ENCODE results near the gene PAX6. TPM values are rescaled to one million over a fixed set of nuclear protein-coding genes. Genes with fewer than 3 reads are reported as not detected.

Gene PAX6
- total and polyA plus RNA-seq, 9 of the 15 experiments (the other 6 are each of a cell fraction or from before 2014, with no cell fraction given): 1.5 to 10.9 (median 5.3) TPM

GRCh38 chr11:31795706-31796498 lies 15.2 kb downstream of the PAX6 start:
- Histone ChIP-seq H3K79me2 (ENCODE audit: control insufficient read depth, insufficient read depth, low read length) (no peaks in the 10 kb centered on the region), H2AFZ (ENCODE audit: low read depth, low read length) (no peak overlapping the region), H3K9me1 (ENCODE audit: control insufficient read depth, insufficient read depth, low read length) (no peaks in the 10 kb centered on the region), H4K20me1 (replicated peaks; ENCODE audit: control insufficient read depth, insufficient read depth, low read length) (no peaks in the 10 kb centered on the region), H3K9ac (ENCODE audit: insufficient read depth in 1 of 2, low read depth in 2 of 2, low read length in 2 of 2) (no peak overlapping the region), H3K27me3 (ENCODE audit: control insufficient read depth in 2 of 2, insufficient read depth in 2 of 2, low read length in 2 of 2) (peaks cover 0 to 14% of the 10 kb centered on the region in 2 experiments; a peak in 3 of 5 replicates), H3K4me1 (replicated peaks in 1 of 2; ENCODE audit: control insufficient read depth in 2 of 2, insufficient read depth in 2 of 2, low read length in 2 of 2) (no peaks in the 10 kb centered on the region; a peak in 1 of 5 replicates), H3K9me3 (replicated peaks; ENCODE audit: control insufficient read depth, insufficient read depth, low read depth, low read length) (no peaks in the 10 kb centered on the region), H3K4me3 (no peak overlapping the region), H3K27ac (ENCODE audit: extremely low read depth, low read depth, low read length) (no peak overlapping the region), H3K4me2 (ENCODE audit: insufficient read depth, low read length) (no peak overlapping the region), H3K36me3 (ENCODE audit: control insufficient read depth, insufficient read depth, low read length) (no peaks in the 10 kb centered on the region)
- intact Hi-C loops (cut with micrococcal nuclease): no loop called here
- CTCF ChIA-PET (ENCODE audit: low intra/inter-chr PET ratio): no interaction called here
- BruUV-seq (replicated peaks): no TSS peak
- POLR2A ChIA-PET: interaction anchor here (1.1 to 1.4 kb wide), 2 partner anchors 10 to 12 kb away, joined by 3 read pairs; no protein-coding TSS in a partner anchor
- no peak for ATAC-seq
- no peak for DNase-seq (ENCODE audit: extremely low read depth in 1 of 4, low spot score in 3 of 4)
- in situ Hi-C loops (cut with MboI): no loop called here
- no peak for TF ChIP-seq ZNF609 (CRISPR knock-in tag; IDR thresholded peaks at IDR 0.05; ENCODE audit: borderline replicate concordance)
- TF ChIP-seq MXI1 (IDR thresholded peaks at IDR 0.05; ENCODE audit: low read depth, low read length): no peak
- TF ChIP-seq CREBBP (IDR thresholded peaks at IDR 0.05; ENCODE audit: low read depth, low read length): no peak
- TF ChIP-seq NR1H2 (CRISPR knock-in tag; IDR thresholded peaks at IDR 0.05): no peak
- TF ChIP-seq GABPB1 (CRISPR knock-in tag; IDR thresholded peaks at IDR 0.05): no peak
- no peak for TF ChIP-seq POLR2AphosphoS2 (IDR thresholded peaks at IDR 0.05; ENCODE audit: low read length)
- TF ChIP-seq ZNF140 (CRISPR knock-in tag; IDR thresholded peaks at IDR 0.05): no peak
- no peak for TF ChIP-seq NR3C1 (CRISPR knock-in tag; IDR thresholded peaks at IDR 0.05)
- TF ChIP-seq NUFIP1 (IDR thresholded peaks at IDR 0.05; ENCODE audit: partially characterized antibody): no peak
- 38% methylated on average over 20 of the region's 22 CpGs for WGBS (ENCODE audit: insufficient coverage, low coverage, missing lambda C conversion rate)
- FAIRE-seq: no peak

Measured in K562 (cell line).